ENCODE results near the gene CAMK1G. TPM values are rescaled to one million over a fixed set of nuclear protein-coding genes. Genes with fewer than 3 reads are reported as not detected.

Gene CAMK1G
- total RNA-seq, 5 donors from 2014 or later (not counting 1 experiment from before 2014, with no cell fraction given) = not detected

DNA sequence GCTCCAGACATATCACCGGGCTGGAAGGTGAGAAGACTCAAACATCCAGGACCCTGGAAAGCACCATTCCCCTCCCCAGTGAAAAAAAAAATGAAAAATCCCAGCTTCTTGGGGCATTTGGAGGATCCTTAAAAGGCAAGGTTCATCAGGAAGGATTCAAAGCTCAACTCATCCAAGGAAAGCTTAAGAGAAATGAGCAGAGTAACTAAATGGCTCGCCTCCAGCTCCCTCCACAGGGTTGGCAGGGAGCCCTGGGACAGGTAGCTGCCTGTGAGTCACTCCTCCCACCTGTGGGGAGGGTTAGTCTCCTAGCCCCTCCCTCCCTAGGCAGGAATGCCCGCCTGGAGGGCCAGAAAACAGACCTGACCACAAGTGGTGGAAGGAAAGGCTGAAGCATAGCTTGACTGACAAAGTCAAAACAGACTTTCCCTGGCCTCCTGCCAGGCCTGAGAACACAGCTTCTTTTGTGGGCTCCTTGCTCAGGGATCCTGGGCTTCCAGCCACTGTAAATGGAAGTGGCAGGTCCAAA is 69.4 kb downstream of the CAMK1G start:
- no CpG with 5 or more reads among the region's 3 CpGs for WGBS (ENCODE audit: insufficient coverage)
- Mint-ChIP-seq H3K4me1 (peaks cover 0 to 27% (median 21%) of the 10 kb centered on the region in 3 donors), H3K9me3 (no peaks in the 10 kb centered on the region), H3K36me3 (no peaks in the 10 kb centered on the region), H3K27me3 (peaks cover 0 to 3% of the 10 kb centered on the region in 2 donors), H3K27ac (no peak overlapping the region), H3K4me3 (no peak overlapping the region)
- Histone ChIP-seq H3K4me1 (ENCODE audit: control insufficient read depth in 1 of 2, extremely low read depth in 1 of 2, insufficient read depth in 2 of 2, low read length in 2 of 2) (peaks cover 0 to 14% of the 10 kb centered on the region in 2 experiments), H3K27ac (ENCODE audit: low read length) (no peak overlapping the region), H3K27me3 (replicated peaks in 1 of 2; ENCODE audit: control insufficient read depth in 2 of 2, extremely low read depth in 1 of 2, insufficient read depth in 2 of 2, low read length in 1 of 2) (no peaks in the 10 kb centered on the region), H3K4me3 (ENCODE audit: control insufficient read depth in 1 of 2, extremely low read depth in 1 of 2, low read length in 1 of 2) (no peak overlapping the region), H3K9me3 (no peaks in the 10 kb centered on the region), H3K36me3 (ENCODE audit: control insufficient read depth in 2 of 2, extremely low read depth in 1 of 2, insufficient read depth in 1 of 2, low read length in 1 of 2) (no peaks in the 10 kb centered on the region)
- ChIA-PET POLR2A (no interaction called here), CTCF (interaction anchor here in 1 of 2 donors (1.0 to 1.4 kb wide), 2 partner anchors 20 to 40 kb away, joined by 3 to 4 read pairs; no protein-coding TSS in a partner anchor)
- DNase-seq = peak in 2 of 35 experiments; percentile 4 to 8
- ATAC-seq (replicated peaks in 1 of 4) = peak in 1 of 4 experiments; percentile 26

DNA sequence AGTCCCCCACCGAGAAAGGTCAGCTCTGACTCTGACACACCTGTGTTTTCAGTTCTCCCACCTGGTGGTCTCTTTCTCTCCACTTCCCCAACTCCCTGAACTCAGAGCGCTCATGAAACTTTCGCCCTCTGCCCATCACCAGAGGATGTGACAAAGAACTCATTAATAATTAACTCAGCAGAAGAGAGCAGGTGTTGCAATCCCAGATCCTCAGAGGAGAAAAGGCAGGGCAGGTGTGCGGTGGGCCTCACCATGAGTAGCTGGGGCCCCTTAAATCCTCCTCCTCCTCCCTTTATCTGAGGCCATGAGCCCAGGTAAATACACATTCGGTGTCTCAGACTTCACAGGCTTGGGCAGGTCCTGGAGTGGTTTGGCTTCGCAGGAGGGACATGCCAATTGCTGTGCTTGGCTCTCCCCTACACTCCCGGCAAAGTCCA is 70.4 kb downstream of the CAMK1G start:
- H3K27me3 ChIP-seq (replicated peaks in 1 of 2; ENCODE audit: control insufficient read depth in 2 of 2, extremely low read depth in 1 of 2, insufficient read depth in 2 of 2, low read length in 1 of 2) = peaks cover 0 to 2% of the 10 kb centered on the region in 2 experiments
- 84% methylated on average over 5 of the region's 7 CpGs for WGBS (ENCODE audit: insufficient coverage)
- Mint-ChIP-seq H3K9me3 (no peaks in the 10 kb centered on the region), H3K27me3 (peaks cover 3 to 4% of the 10 kb centered on the region in 2 donors), H3K36me3 (no peaks in the 10 kb centered on the region), H3K4me3 (no peak overlapping the region), H3K27ac (no peak overlapping the region), H3K4me1 (peaks cover 0 to 29% (median 21%) of the 10 kb centered on the region in 3 donors)
- no peaks in the 10 kb centered on the region for H3K36me3 ChIP-seq (ENCODE audit: control insufficient read depth in 2 of 2, extremely low read depth in 1 of 2, insufficient read depth in 1 of 2, low read length in 1 of 2)
- no peak for ATAC-seq (replicated peaks in 1 of 4)
- DNase-seq = no peak
- H3K4me1 ChIP-seq (ENCODE audit: control insufficient read depth in 1 of 2, extremely low read depth in 1 of 2, insufficient read depth in 2 of 2, low read length in 2 of 2) = peaks cover 0 to 14% of the 10 kb centered on the region in 2 experiments
- H3K27ac ChIP-seq (ENCODE audit: low read length) = no peak overlapping the region
- ChIA-PET POLR2A (no interaction called here), CTCF (interaction anchor here in 1 of 2 donors (0.6 kb wide), 1 partner anchor 15 kb away, joined by 3 read pairs; no protein-coding TSS in a partner anchor)
- no peaks in the 10 kb centered on the region for H3K9me3 ChIP-seq
- no peak overlapping the region for H3K4me3 ChIP-seq (ENCODE audit: control insufficient read depth in 1 of 2, extremely low read depth in 1 of 2, low read length in 1 of 2)

DNA sequence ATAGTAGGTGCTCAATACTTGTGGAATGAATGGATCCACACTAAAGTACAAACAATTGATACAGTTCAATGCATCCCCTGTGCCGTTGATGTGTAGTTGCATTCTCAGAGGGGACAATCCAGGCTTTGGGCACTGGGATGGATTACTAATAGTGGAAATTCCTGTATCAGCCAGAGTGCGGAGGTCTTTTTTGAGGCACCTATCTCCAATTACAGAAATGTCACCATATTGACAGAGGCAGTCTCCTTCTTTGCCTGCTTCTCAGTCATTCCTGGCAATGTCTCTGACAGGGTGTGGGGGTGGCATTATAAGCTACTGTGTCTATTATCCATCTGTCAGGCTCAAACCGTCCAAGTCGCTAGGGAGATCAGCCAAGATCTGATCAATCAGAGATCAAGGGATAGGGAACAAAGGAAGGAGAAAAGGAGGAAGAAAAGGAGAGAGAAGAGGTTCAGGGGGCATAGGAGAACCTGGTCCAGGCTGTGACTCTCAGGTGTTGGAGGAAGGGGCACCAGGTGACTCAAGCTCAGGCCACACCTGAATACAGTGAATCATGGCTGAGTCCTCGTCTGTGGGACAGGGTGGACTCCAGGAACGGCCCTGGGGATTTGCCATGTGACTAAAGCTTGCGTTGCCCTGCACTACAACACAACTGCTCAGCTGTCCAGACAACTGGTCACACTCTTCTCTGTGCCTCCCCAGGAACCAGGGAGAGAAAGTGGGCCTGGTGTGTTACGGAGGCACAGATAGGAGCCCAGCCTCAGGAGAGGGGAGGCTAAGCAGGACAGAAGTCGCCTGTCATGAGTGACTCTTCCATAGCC is 72.1 kb downstream of the CAMK1G start:
- Mint-ChIP-seq H3K27ac (no peak overlapping the region), H3K9me3 (no peaks in the 10 kb centered on the region), H3K4me3 (no peak overlapping the region), H3K4me1 (peaks cover 10 to 28% (median 18%) of the 10 kb centered on the region in 3 donors), H3K36me3 (no peaks in the 10 kb centered on the region), H3K27me3 (peaks cover 3 to 5% of the 10 kb centered on the region in 2 donors)
- DNase-seq (no peak), ATAC-seq (replicated peaks in 1 of 4) (no peak)
- no peaks in the 10 kb centered on the region for H3K36me3 ChIP-seq (ENCODE audit: control insufficient read depth in 2 of 2, extremely low read depth in 1 of 2, insufficient read depth in 1 of 2, low read length in 1 of 2)
- H3K9me3 ChIP-seq = no peaks in the 10 kb centered on the region
- WGBS (ENCODE audit: insufficient coverage) = 83% methylated on average over 5 of the region's 9 CpGs
- ChIA-PET CTCF (no interaction called here), POLR2A (interaction anchor here in 1 of 2 donors (0.6 kb wide), 1 partner anchor 79 kb away, joined by 3 read pairs; no protein-coding TSS in a partner anchor)
- peaks cover 0 to 2% of the 10 kb centered on the region in 2 experiments for H3K27me3 ChIP-seq (replicated peaks in 1 of 2; ENCODE audit: control insufficient read depth in 2 of 2, extremely low read depth in 1 of 2, insufficient read depth in 2 of 2, low read length in 1 of 2)
- no peak overlapping the region for H3K27ac ChIP-seq (ENCODE audit: low read length)
- H3K4me3 ChIP-seq (ENCODE audit: control insufficient read depth in 1 of 2, extremely low read depth in 1 of 2, low read length in 1 of 2) = no peak overlapping the region
- H3K4me1 ChIP-seq (ENCODE audit: control insufficient read depth in 1 of 2, extremely low read depth in 1 of 2, insufficient read depth in 2 of 2, low read length in 2 of 2) = peaks cover 0 to 9% of the 10 kb centered on the region in 2 experiments

DNA sequence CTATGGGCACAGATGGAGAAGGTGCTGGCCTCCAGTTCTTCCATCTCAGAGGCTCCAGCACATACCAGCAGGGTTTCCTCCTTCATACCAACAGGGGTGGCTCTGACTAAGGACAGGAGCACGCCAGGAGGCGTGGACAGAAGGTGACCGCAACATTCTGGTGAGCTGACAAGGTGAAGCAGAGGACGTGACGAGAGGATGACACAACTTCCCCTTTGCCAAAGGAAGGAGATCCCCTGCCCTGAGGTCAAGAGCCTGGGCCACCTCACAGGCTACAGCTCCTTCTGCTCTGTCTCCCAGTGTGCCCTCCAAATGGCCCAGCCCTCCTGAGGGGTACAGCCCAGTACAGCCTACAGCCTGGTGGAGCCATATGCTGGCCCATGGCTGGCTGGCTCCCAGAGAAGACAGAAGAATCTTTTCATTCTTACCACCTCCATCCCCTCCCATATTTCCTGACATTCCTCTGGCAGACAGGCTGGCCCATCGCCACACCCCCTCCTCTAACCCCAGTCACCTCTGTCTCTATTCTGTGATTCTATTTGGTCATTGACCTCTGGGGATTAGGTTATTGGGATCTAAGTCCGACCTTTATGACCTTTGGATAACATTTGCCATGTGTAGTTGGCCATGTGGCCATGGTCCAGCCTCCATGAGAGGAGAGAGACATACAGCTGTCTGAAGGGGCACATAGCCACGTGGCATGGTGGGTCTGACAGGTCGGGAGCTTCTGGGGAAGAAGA is 73.8 kb downstream of the CAMK1G start:
- H3K27ac ChIP-seq (ENCODE audit: low read length) = no peak overlapping the region
- H3K36me3 Mint-ChIP-seq = no peaks in the 10 kb centered on the region
- ATAC-seq (replicated peaks in 1 of 4) (no peak), DNase-seq (peak in 5 of 35 experiments; percentile 6 to 50 (median 15))
- no peak overlapping the region for H3K27ac Mint-ChIP-seq
- no peak overlapping the region for H3K4me3 Mint-ChIP-seq
- peaks cover 3 to 5% of the 10 kb centered on the region in 2 donors for H3K27me3 Mint-ChIP-seq
- 71% methylated on average over 8 of the region's 9 CpGs for WGBS (ENCODE audit: insufficient coverage)
- H3K27me3 ChIP-seq (replicated peaks in 1 of 2; ENCODE audit: control insufficient read depth in 2 of 2, extremely low read depth in 1 of 2, insufficient read depth in 2 of 2, low read length in 1 of 2) = peaks cover 0 to 2% of the 10 kb centered on the region in 2 experiments
- POLR2A ChIA-PET = no interaction called here
- no peaks in the 10 kb centered on the region for H3K36me3 ChIP-seq (ENCODE audit: control insufficient read depth in 2 of 2, extremely low read depth in 1 of 2, insufficient read depth in 1 of 2, low read length in 1 of 2)
- no peaks in the 10 kb centered on the region for H3K4me1 ChIP-seq (ENCODE audit: control insufficient read depth in 1 of 2, extremely low read depth in 1 of 2, insufficient read depth in 2 of 2, low read length in 2 of 2)
- CTCF ChIA-PET = no interaction called here
- no peaks in the 10 kb centered on the region for H3K9me3 Mint-ChIP-seq
- no peaks in the 10 kb centered on the region for H3K9me3 ChIP-seq
- peaks cover 7 to 15% (median 10%) of the 10 kb centered on the region in 3 donors for H3K4me1 Mint-ChIP-seq
- no peak overlapping the region for H3K4me3 ChIP-seq (ENCODE audit: control insufficient read depth in 1 of 2, extremely low read depth in 1 of 2, low read length in 1 of 2)

DNA sequence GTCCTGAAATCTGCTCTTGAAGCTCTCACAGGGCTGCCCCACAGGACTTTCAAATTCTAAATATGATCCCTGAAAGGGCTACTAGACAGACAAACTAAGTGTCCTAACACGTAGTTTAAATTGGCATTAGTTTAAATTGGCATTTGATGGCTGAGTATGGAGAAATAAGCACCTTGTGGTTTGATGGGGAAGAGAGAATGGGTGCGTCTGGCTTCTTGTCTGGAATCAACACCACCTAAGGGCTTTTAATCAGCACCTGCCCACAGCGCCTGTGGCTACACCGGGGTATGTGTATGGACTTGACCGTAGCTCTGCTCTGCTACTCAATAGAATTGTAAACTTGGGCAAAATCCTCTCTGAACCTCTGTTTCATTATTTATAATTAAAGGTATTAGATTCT is 74.4 kb downstream of the CAMK1G start:
- Histone ChIP-seq H3K9me3 (no peaks in the 10 kb centered on the region), H3K27me3 (replicated peaks in 1 of 2; ENCODE audit: control insufficient read depth in 2 of 2, extremely low read depth in 1 of 2, insufficient read depth in 2 of 2, low read length in 1 of 2) (peaks cover 0 to 2% of the 10 kb centered on the region in 2 experiments), H3K27ac (ENCODE audit: low read length) (no peak overlapping the region), H3K4me3 (ENCODE audit: control insufficient read depth in 1 of 2, extremely low read depth in 1 of 2, low read length in 1 of 2) (no peak overlapping the region), H3K36me3 (ENCODE audit: control insufficient read depth in 2 of 2, extremely low read depth in 1 of 2, insufficient read depth in 1 of 2, low read length in 1 of 2) (no peaks in the 10 kb centered on the region), H3K4me1 (ENCODE audit: control insufficient read depth in 1 of 2, extremely low read depth in 1 of 2, insufficient read depth in 2 of 2, low read length in 2 of 2) (no peaks in the 10 kb centered on the region)
- H3K27ac Mint-ChIP-seq = no peak overlapping the region
- 0% methylated on average over 1 of the region's 5 CpGs for WGBS (ENCODE audit: insufficient coverage)
- no peak for DNase-seq
- H3K9me3 Mint-ChIP-seq = no peaks in the 10 kb centered on the region
- peaks cover 3 to 5% of the 10 kb centered on the region in 2 donors for H3K27me3 Mint-ChIP-seq
- POLR2A ChIA-PET = no interaction called here
- no peak for ATAC-seq (replicated peaks in 1 of 4)
- H3K4me1 Mint-ChIP-seq = peaks cover 7 to 13% (median 10%) of the 10 kb centered on the region in 3 donors
- no peaks in the 10 kb centered on the region for H3K36me3 Mint-ChIP-seq
- CTCF ChIA-PET = no interaction called here
- no peak overlapping the region for H3K4me3 Mint-ChIP-seq

DNA sequence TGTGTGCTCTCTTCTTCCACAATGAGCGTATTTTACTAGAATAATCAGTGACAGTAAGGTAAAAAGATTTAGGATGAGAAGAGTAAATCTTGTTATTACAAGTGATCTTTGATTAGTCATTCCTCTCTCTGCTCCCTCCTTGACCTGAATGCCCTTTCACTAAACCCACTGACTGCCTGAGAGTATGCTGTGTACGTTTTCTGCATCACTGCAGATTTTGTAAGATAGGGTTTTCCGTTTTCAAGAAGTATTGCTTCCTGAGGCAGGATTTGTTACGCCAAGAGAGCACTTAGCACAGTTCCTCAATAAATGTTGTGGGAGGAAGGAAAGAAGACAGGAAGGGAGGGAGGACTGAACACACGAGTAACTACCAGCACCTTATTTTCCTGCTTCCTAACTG is 76.4 kb downstream of the CAMK1G start:
- 0% methylated on average over 1 of the region's 5 CpGs for WGBS (ENCODE audit: insufficient coverage)
- H3K4me1 ChIP-seq (ENCODE audit: control insufficient read depth in 1 of 2, extremely low read depth in 1 of 2, insufficient read depth in 2 of 2, low read length in 2 of 2) = no peaks in the 10 kb centered on the region
- ATAC-seq (replicated peaks in 1 of 4) (no peak), DNase-seq (peak in 1 of 35 experiments; percentile 5)
- POLR2A ChIA-PET = no interaction called here
- no peak overlapping the region for H3K4me3 Mint-ChIP-seq
- H3K27ac ChIP-seq (ENCODE audit: low read length) = no peak overlapping the region
- H3K9me3 Mint-ChIP-seq = no peaks in the 10 kb centered on the region
- peaks cover 0 to 2% of the 10 kb centered on the region in 2 experiments for H3K27me3 ChIP-seq (replicated peaks in 1 of 2; ENCODE audit: control insufficient read depth in 2 of 2, extremely low read depth in 1 of 2, insufficient read depth in 2 of 2, low read length in 1 of 2)
- no peak overlapping the region for H3K4me3 ChIP-seq (ENCODE audit: control insufficient read depth in 1 of 2, extremely low read depth in 1 of 2, low read length in 1 of 2)
- CTCF ChIA-PET = no interaction called here
- no peaks in the 10 kb centered on the region for H3K36me3 ChIP-seq (ENCODE audit: control insufficient read depth in 2 of 2, extremely low read depth in 1 of 2, insufficient read depth in 1 of 2, low read length in 1 of 2)
- peaks cover 3 to 5% of the 10 kb centered on the region in 2 donors for H3K27me3 Mint-ChIP-seq
- H3K27ac Mint-ChIP-seq = peak overlapping the region in 1 of 2 donors; percentile 10
- no peaks in the 10 kb centered on the region for H3K36me3 Mint-ChIP-seq
- no peaks in the 10 kb centered on the region for H3K9me3 ChIP-seq
- peaks cover 7 to 13% (median 10%) of the 10 kb centered on the region in 3 donors for H3K4me1 Mint-ChIP-seq

Data from T-cell (primary cell).